SH-SY5Y (cell line): ENCODE data around the gene FLNB.

ENCODE experiments used
- GATA2 ChIP-seq: IDR thresholded peaks from 2 replicates; pipeline ENCODE4 v1.6.1; 2011; ENCODE audit warnings: mild to moderate bottlenecking, low read depth, low read length
- GATA3 ChIP-seq: IDR thresholded peaks from 2 replicates; pipeline ENCODE4 v1.6.1; 2011; ENCODE audit warnings: low read depth, mild to moderate bottlenecking, low read length, moderate library complexity

GRCh38 chr3:58102976-58103451 is 94.8 kb downstream of the FLNB start:
- TF ChIP-seq GATA3 = no peak
- no peak for TF ChIP-seq GATA2
